HK-2 (cell line): ENCODE measurements around the gene PRR20D.
"Not testable (repeated sequence)": the region's sequence is repeated elsewhere in the genome, so short reads cannot be mapped to it uniquely, and the experiment has no call there.

Experiments
- DNase-seq: peaks from one replicate; pipeline ENCODE4 v3.0.0-alpha.2; 2018; ENCODE audit not compliant: unreplicated experiment

The PRR20D gene

DNA sequence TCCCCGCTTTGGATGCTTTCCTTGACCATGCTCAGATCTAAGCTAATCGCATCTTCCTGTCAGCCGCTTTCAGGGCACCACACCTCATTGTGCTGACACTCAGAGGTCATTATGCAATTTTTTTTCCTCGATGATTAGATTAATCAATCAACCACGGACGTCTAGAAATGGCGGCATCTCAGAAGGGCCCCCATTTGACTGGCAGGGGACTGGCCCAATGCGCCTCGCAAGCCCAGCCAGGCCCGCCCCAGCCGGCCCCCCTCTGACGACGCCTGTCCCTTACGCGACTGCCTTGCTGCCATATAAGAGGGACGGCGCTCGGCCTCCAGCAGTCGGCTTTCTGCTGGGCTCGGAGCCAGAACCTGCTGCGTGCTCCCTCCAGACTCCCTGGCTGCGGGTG lies at the start of gene PRR20D:
Gene PRR20D (plus strand): TSS at position 301 of the 400 bp plus-strand sequence. CDS start 387 bp downstream, outside the sequence.
- DNase-seq = not testable (repeated sequence)

DNA sequence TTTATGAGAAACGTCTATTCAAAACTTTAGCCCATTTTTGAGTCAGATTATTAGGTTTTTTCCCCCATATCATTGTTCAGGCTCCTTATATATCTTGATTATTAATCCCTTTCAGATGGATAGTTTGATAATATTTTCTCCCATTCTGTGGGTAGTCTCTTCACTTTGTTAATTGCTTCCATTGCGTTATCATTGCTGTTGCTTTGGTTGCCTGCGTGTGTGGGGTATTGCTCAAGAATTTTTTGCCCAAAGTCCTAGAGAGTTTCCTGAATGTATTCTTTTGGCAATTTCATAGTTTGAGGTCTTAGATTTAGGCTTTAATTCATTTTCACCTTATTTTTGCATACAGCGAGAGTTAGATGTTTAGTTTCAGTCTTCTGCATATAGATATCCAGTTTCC lies 45.5 kb upstream of the PRR20D start:
- DNase-seq = no peak

DNA sequence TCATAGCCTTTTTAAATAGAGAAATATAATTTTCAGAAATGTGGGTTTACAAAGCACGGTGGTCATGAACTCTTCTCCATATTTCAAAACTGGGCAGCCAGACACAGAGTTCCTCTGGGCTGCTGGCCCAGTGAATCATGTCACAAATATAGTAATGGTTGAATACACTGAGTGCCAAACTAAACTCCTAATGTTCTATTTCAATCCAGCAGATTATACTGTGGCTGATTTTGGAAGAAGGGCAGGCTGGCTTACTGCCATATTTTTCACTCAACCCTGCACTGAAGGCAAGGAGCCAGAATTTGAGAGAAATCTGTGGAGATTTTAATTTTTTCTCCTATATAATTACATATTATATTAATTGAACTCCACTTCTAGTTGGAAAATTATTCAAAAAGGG lies 36.8 kb upstream of the PRR20D start:
- DNase-seq = no peak

DNA sequence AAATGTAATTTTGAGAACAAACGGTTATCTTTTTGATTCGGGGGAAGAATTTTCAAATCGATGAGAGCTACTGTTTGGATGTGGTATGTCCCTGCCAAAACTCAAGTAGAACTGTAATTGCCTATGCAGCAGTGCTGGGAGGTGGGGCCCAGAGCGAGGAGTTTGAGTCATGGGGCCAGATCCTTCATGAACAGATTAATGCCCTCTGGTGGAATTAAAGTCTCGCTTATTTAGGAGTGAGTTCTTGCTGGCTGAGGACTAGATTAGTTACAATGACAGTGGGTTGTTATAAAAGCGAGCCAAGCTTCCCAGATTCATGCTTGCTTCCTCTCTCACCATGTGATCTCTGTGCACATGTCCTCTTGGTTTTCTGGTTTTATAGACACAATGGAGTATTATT lies 31.5 kb upstream of the PRR20D start:
- DNase-seq = no peak

DNA sequence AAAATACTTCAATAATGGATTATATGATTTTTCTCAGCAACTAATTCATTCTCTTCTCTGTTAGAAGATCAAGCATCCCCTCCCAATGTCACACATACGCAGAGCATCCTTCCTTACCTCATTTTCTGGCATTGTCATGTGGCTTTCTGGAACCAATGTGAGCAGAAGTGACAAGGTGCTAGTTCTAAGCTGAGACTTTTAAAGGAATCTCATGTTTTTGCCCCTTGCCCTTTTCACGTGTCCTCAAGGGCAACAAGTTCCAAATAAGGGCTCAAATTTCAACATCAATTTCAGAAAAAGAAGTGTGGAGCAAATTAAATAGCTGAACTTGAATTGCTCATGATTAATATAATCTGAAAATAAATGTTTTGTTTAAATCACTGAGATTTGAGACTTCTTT lies 24.3 kb upstream of the PRR20D start:
- no peak for DNase-seq

DNA sequence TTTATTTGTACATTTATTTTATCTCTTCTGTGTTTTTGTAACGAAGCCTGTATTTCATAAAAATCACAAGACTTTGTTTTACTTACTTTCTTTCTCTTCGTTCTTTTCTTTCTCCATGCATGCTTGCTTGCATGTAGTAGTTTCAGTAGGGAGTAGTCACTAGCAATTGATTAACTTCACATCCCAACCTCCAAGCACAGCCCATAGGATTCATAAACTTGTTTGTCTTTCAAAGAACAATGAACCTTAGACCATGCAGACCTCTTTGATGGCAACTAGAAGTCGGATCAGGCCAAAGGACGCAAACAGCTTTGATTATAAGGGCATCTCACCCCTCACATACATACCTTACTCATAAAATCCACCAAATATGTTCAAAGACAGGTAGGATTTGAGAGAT lies 22.8 kb upstream of the PRR20D start:
- DNase-seq = no peak

DNA sequence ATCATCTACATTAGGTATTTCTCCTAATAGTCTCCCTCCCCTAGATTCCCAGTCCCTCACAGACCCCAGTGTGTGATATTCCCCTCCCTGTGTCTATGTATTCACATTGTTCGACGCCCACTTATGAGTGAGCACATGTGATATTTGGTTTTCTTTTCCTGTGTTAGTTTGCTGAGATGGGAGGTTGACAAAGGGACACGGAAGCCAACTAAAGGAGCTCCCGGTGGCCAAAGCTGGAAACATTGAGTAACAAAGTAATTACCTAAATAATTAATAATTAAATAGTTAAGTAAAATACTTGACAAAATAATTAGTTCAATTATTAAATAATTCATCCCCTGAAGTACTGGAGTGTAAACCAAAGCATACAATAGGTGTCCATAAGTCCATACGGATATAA lies 21.4 kb upstream of the PRR20D start:
- DNase-seq = no peak

DNA sequence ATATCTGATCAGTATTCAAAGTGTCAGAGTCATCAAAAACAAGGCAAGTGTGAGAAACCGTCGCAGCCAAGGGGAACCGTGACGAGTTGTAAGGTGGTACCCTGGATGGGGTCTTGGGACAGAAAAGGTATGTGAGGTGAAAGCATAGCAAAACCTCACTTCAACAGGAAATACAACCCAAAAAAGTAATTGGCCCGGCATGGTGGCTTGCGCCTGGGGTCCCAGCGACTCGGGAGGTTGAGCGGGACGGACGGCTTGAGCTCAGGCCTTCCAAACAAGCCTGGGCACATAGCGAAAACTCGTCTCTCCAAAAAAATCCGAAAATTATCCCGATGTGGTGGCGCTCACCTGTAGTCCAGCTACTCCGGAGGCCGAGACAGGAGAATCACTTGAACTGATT lies 20.7 kb upstream of the PRR20D start:
- DNase-seq = not testable (repeated sequence)

DNA sequence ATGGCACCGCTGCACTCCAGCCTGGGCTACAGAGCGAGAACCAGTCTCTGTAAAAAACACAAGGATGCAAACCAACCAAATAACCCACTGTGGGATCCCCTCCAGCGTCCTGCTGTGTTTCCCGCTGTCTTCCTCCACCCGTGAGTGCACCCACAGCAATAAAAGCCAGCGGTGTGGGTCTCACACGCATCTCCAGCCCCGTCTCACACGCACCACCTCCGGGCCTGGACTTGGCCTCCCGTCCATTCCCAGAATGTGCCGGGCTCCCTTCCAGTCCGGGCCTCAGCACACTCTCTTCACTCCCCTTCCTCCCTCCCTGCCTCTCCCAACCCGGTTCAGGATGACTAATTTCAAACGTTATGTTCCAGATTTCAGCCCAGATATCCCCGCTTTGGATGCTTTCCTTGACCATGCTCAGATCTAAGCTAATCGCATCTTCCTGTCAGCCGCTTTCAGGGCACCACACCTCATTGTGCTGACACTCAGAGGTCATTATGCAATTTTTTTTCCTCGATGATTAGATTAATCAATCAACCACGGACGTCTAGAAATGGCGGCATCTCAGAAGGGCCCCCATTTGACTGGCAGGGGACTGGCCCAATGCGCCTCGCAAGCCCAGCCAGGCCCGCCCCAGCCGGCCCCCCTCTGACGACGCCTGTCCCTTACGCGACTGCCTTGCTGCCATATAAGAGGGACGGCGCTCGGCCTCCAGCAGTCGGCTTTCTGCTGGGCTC lies 20.0 kb upstream of the PRR20D start, which contains the start of gene PRR20A:
Gene PRR20A (plus strand): TSS at position 684 of the 734 bp plus-strand sequence. CDS start 387 bp downstream, outside the sequence.
- not testable (repeated sequence) for DNase-seq

DNA sequence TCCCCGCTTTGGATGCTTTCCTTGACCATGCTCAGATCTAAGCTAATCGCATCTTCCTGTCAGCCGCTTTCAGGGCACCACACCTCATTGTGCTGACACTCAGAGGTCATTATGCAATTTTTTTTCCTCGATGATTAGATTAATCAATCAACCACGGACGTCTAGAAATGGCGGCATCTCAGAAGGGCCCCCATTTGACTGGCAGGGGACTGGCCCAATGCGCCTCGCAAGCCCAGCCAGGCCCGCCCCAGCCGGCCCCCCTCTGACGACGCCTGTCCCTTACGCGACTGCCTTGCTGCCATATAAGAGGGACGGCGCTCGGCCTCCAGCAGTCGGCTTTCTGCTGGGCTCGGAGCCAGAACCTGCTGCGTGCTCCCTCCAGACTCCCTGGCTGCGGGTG lies 13.2 kb upstream of the PRR20D start, which contains the start of gene PRR20B:
Gene PRR20B (plus strand): TSS at position 301 of the 400 bp plus-strand sequence. CDS start 387 bp downstream, outside the sequence.
- not testable (repeated sequence) for DNase-seq

DNA sequence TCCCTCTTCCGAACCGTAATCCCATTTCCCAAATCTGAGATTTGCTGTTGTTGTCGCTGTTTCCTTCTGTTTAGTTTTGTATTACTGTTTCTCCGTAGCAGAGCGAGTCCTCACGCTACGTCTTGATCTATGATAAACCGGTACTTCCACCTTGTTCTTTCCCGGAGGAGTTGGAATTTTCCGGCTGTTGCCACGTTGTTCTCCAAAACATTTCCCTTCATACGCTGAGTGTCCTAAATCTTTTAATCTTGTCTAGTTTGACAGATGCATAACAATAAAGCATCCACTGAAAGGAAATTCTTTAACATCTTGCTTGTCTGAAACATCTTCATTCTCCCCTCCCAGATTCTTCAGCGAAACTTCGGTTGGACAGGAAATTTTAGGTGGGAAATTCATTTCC lies 12.3 kb upstream of the PRR20D start:
- not testable (repeated sequence) for DNase-seq

DNA sequence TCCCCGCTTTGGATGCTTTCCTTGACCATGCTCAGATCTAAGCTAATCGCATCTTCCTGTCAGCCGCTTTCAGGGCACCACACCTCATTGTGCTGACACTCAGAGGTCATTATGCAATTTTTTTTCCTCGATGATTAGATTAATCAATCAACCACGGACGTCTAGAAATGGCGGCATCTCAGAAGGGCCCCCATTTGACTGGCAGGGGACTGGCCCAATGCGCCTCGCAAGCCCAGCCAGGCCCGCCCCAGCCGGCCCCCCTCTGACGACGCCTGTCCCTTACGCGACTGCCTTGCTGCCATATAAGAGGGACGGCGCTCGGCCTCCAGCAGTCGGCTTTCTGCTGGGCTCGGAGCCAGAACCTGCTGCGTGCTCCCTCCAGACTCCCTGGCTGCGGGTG lies 6.7 kb upstream of the PRR20D start, which contains the start of gene PRR20C:
Gene PRR20C (plus strand): TSS at position 301 of the 400 bp plus-strand sequence. CDS start 387 bp downstream, outside the sequence.
- not testable (repeated sequence) for DNase-seq

DNA sequence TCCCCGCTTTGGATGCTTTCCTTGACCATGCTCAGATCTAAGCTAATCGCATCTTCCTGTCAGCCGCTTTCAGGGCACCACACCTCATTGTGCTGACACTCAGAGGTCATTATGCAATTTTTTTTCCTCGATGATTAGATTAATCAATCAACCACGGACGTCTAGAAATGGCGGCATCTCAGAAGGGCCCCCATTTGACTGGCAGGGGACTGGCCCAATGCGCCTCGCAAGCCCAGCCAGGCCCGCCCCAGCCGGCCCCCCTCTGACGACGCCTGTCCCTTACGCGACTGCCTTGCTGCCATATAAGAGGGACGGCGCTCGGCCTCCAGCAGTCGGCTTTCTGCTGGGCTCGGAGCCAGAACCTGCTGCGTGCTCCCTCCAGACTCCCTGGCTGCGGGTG lies 6.5 kb downstream of the PRR20D start, which contains the start of gene PRR20E:
Gene PRR20E (plus strand): TSS at position 301 of the 400 bp plus-strand sequence. CDS start 387 bp downstream, outside the sequence.
- DNase-seq = not testable (repeated sequence)

DNA sequence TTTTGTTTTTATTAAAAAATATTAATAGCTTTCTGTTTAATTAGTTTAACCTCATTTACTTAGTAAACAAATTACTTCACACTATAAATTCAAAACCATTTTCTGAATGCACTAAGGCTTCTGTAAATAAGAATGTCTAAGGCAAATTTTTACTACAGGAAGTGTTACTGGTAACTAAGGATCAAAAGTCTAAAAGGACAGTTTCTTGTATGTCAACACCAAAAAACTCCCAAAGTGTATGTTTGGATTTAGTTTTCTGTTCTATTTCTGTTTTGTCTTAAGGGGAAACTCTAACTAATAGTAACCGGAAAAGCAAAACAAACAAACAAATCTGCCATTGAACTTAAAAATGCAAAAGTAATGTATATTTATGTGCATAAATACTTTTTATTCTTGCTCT lies 31.2 kb downstream of the PRR20D start:
- no peak for DNase-seq

DNA sequence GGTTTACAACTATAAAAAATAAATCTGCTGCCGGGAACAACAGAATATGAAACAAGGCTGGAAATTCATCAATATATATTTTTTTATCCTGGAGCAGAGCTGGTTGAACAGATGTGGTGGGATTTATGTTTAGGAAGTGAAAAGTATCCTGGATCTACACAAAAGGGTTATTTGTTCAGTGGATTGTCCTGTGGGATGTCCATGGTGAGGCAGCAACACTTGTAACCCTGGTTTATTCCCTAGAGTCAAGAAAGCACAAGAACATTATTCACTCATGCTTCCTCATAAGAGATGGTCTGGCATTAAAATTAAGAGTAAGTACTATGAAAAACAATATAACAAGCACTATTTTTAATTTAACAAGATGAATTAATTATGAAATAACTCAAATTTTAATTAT lies 52.6 kb downstream of the PRR20D start:
- no peak for DNase-seq
